GM21526 (cell line): ENCODE measurements around the gene MAB21L2.

Experiments used
- ATAC-seq: cut with Tn5 transposase; IDR thresholded peaks from one replicate; pipeline ENCODE4 v1.9.1; 2021; ENCODE audit warnings: moderate library complexity; ENCODE audit not compliant: unreplicated experiment, low FRiP score

The MAB21L2 gene

DNA sequence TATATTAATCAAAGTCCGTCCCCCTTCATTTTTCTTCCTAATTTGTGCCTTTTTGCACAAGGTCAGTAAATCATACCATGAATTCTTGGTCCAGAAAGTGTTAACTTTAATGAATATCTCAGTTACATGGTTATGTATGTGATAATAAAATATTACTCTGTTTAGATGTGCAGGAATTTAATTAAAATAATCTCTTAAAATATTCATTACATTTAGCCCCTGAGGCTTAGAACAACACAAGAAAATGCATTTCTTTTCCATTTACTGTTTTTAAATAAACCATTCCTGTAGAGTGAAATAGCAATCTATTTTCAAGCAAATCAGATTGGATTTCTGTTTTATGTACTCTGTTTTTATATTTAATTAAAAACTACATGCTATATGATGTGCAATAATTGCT lies 17.6 kb downstream of the MAB21L2 start:
- ATAC-seq = no peak

GRCh38 chr4:150600812-150601445 lies 19.0 kb downstream of the MAB21L2 start:
- ATAC-seq = no peak

DNA sequence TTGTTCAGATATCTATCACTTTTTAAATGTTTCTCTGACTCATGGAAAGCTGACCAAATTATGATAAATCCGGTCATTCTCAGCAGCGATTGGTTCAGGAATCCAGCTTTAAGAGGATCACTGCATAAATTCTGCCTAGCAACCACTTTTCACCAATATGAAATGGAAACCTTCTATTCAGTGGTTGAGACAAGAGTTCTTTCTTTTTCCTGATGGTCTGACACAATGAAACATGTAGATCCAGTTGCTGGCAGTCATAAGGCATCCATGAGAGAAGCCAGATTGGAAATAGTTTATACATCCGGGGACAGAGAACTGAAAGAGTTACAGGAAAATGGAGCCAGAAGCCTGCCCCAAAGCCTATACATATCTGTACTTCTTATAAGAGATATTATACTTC lies 27.2 kb downstream of the MAB21L2 start:
- ATAC-seq = no peak

GRCh38 chr4:150619042-150619441 lies 37.1 kb downstream of the MAB21L2 start:
- no peak for ATAC-seq

DNA sequence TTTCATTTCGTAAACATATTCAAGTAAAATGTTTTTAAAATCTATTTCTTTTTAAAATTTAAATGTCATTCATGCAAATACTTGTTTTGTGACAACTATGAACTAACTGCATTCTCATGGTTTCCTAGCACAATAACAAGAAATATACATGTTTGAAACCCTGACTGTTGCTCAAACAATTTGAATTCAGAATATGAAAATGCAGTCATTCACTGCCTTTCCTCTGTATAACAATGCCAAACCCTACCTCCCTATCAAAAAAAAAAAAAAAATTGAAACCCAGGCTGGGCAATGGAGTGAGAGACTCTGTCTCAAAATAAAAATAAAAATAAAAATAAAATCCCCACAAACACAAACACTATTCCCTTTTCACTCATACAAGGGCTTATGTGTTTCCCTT lies 42.1 kb downstream of the MAB21L2 start:
- no peak for ATAC-seq

DNA sequence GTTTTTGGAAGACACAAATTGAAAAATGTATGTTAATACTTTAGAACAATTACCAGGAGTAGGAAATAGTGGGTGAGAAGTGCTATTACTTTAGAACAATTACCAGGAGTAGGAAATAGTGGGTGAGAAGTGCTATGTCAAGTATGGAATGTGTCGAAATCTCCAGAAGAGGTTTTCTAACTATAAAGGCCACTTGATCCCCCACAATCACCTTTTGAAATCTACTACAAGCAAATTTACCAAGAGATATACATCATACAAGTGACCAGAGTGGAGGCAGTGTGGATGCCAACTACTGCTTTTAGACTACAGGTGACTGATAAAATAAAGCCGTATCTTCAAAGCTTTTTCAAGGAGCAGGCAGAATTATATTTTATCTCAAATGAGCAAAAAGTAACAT lies 43.1 kb downstream of the MAB21L2 start:
- no peak for ATAC-seq

DNA sequence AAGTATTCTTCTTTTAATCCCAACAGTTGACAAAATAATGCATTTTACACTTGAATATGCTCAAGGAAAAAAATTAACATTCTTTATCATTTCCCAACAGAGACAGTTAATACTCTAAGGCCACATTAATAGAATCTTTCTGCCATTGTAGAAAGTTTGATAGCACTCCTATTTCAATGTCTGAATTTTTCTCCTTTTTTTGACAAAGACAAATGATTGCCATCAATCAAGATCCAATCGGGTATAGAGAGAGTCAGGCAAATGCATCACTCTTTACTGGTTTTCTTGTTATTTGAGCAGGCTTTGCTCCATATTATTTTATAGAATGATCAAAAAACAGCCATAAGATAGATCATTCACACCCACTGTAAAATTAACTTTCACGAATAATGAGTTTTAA lies 46.1 kb downstream of the MAB21L2 start:
- no peak for ATAC-seq

GRCh38 chr4:150632639-150633038 lies 50.7 kb downstream of the MAB21L2 start:
- no peak for ATAC-seq
